ENCODE data around the gene SERTAD1.

GRCh38 chr19:40398417-40399131 is 27.2 kb downstream of the SERTAD1 start:
- TF ChIP-seq CTCF (IDR thresholded peaks at IDR 0.05) (no peak), POLR2A (IDR thresholded peaks at IDR 0.05) (no peak)

Measured in heart left ventricle (tissue), 13 donors.